Heart left ventricle (tissue), 16 donors: ENCODE results near the gene KCNAB1. TPM values are rescaled to one million over a fixed set of nuclear protein-coding genes. Genes with fewer than 3 reads are reported as not detected.

Experiments used
- ATAC-seq, 4 donors: fragments of 200-7000 bp; cut with Tn5 transposase; one replicate each; pipeline ENCODE4 v1.9.1; 2020 to 2022; ENCODE audit warnings: moderate library complexity in 4 of 4, mild to moderate bottlenecking in 3 of 4, moderate number of reproducible peaks in 1 of 4
- DNase-seq, 5 donors: peaks; one replicate each; pipeline ENCODE4 v3.0.0-alpha.2; 2020
- H3K27ac ChIP-seq, 12 donors: fragments of 200-600 bp; sonication (generic) in 4 of 12; one replicate each; pipeline versions ENCODE4 v1.5.0 to v1.8.0; 2016 to 2022; ENCODE audit warnings: mild to moderate bottlenecking in 2 of 12
- H3K27me3 ChIP-seq, 9 donors: fragments of 200-600 bp; sonication (generic) in 2 of 9; one replicate each; pipeline versions ENCODE4 v1.5.1 to v1.8.0; 2016 to 2022; ENCODE audit warnings: mild to moderate bottlenecking in 3 of 9
- H3K36me3 ChIP-seq, 9 donors: fragments of 200-600 bp; sonication (generic) in 2 of 9; one replicate each; pipeline versions ENCODE4 v1.5.0 to v1.8.0; 2018 to 2022; ENCODE audit warnings: mild to moderate bottlenecking in 2 of 9
- H3K4me1 ChIP-seq, 12 donors: fragments of 200-600 bp; sonication (generic) in 4 of 12; one replicate each; pipeline versions ENCODE4 v1.5.0 to v1.8.0; 2016 to 2022; ENCODE audit warnings: mild to moderate bottlenecking in 3 of 12
- H3K4me3 ChIP-seq, 12 donors: fragments of 200-600 bp; sonication (generic) in 4 of 12; one replicate each; pipeline versions ENCODE4 v1.5.0 to v1.8.0; 2017 to 2022; ENCODE audit warnings: mild to moderate bottlenecking in 9 of 12, moderate library complexity in 4 of 12
- H3K9me3 ChIP-seq, 12 donors: fragments of 200-600 bp; sonication (generic) in 4 of 12; one replicate each; pipeline versions ENCODE4 v1.5.0 to v1.8.0; 2016 to 2022; ENCODE audit warnings: mild to moderate bottlenecking in 1 of 12
- POLR2A ChIP-seq, 2 donors: fragments of 450-650 bp; IDR thresholded peaks; one replicate each; pipeline ENCODE4 v1.6.1; 2017; ENCODE audit warnings: antibody characterized with exemption in 2 of 2, mild to moderate bottlenecking in 2 of 2, moderate library complexity in 2 of 2
- WGBS, 4 donors: extraction: QIAGEN DNeasy Blood & Tissue Kit in 2 of 4; methylation state at CpG; one replicate each; pipeline versions ENCODE4 v1.1.5 to v1.1.7; 2013 to 2018; 5-methylcytosine and 5-hydroxymethylcytosine counted together
- intact Hi-C, 10 donors: fragments of 100-400 bp; cut with DNase I; formaldehyde crosslinking; loops; one replicate each; pipeline versions ENCODE4 v1.11.1 to v1.14.2; 2022
- polyA plus RNA-seq, 2 donors: library from polyadenylated mRNA; stranded (reverse); fragments of 200-250 nt; gene quantifications; one replicate each; pipeline ENCODE4 v1.2.3, GENCODE V29; 2013
- total RNA-seq, 9 donors: library from RNA; depleted of rRNA in 2 of 9; stranded (reverse); fragments of >200 nt in 2 of 9; fragmentation: NEBNext Ultra II Directional in 3 of 9; extraction: Animal tissue kit (Norgen Biotek cat#: 25700) in 3 of 9; gene quantifications; one replicate each; pipeline versions ENCODE4 v1.1.0 to v1.2.4, GENCODE V29; 2016 to 2023
- TF ChIP-seq, protein P1 (sequence below), 12 donors: fragments of 200-600 bp; sonication (generic) in 4 of 12; IDR thresholded peaks; one replicate each; pipeline versions ENCODE4 v1.5.0 to v1.8.0; 2018 to 2022; ENCODE audit warnings: antibody characterized with exemption in 12 of 12, mild to moderate bottlenecking in 5 of 12
- donor health status: ischemic (EF 13 %, LVEDD 7.1; RV severe dilation, severe dysfunction).
- donor health status: healthy with polysubstance abuse.
- donor health status: DM: no; HTN: yes; CAD: no.
- donor health status: DM: no; HTN: no; CAD: no.
- donor health status: ischemic (EF 25% LVEDD 6.9; RV normal size, moderate dysfunction).
- donor health status: ischemic (EF 25% LVEDD 5.7; RV mildly dilated, moderate dysfunction).
- donor health status: healthy.
- donor health status: DM: yes; HTN: yes; CAD: no.
- donor health status: ischemic (EF 35%, LVEDD 5.7; RV mildly dilated, moderate dysfunction).
- donor health status: nonischemic (EF 11% LVEDD 7.7; RV severe dilation, severe dysfunction).
- donor health status: DM: yes; HTN: yes; CAD: no.
- donor health status: PGD.
- donor health status: ischemic (EF 29% LVEDD 5.4; RV normal size, mild dysfunction).
- donor health status: nonischemic (EF 23%, LVEDD 6.1; RV moderate dilation, normal function).

Gene KCNAB1
- total and polyA plus RNA-seq, 11 donors, result 1.1 to 3.5 (median 2.3) TPM

DNA sequence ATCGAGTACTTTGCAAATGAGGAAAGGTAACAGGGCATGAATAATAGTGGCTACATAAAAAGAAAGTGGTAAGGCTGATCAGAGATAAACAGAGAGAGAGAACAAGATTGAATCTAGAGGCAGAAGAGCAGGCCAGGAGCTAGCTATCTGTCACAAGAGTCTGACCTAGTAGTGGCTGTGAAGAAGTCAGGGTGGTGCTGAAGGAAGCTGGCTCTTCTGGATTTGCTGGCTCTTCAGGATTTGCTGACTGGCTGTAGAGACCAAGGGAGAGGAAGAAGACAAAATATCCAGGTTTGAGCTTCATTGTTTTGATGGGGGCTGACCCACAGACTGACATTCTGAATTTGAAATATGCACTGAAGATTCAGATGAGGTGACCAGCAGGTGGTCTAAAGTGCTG, 292.2 kb downstream of the KCNAB1 start:
- WGBS, 4 donors, result 73 to 93% (median 83%) methylated on average over 1 of the region's 1 CpG
- DNase-seq, result no peak
- Histone ChIP-seq H3K4me3 (no peak overlapping the region), H3K27me3 (no peaks in the 10 kb centered on the region), H3K27ac (no peak overlapping the region), H3K9me3 (no peaks in the 10 kb centered on the region), H3K36me3 (no peaks in the 10 kb centered on the region), H3K4me1 (peaks cover 0 to 21% (median 5%) of the 10 kb centered on the region in 12 donors)
- intact Hi-C loops, result no loop called here
- TF ChIP-seq, protein P1, sequence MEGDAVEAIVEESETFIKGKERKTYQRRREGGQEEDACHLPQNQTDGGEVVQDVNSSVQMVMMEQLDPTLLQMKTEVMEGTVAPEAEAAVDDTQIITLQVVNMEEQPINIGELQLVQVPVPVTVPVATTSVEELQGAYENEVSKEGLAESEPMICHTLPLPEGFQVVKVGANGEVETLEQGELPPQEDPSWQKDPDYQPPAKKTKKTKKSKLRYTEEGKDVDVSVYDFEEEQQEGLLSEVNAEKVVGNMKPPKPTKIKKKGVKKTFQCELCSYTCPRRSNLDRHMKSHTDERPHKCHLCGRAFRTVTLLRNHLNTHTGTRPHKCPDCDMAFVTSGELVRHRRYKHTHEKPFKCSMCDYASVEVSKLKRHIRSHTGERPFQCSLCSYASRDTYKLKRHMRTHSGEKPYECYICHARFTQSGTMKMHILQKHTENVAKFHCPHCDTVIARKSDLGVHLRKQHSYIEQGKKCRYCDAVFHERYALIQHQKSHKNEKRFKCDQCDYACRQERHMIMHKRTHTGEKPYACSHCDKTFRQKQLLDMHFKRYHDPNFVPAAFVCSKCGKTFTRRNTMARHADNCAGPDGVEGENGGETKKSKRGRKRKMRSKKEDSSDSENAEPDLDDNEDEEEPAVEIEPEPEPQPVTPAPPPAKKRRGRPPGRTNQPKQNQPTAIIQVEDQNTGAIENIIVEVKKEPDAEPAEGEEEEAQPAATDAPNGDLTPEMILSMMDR (IDR thresholded peaks at IDR 0.05), result no peak
- no peak for TF ChIP-seq POLR2A (IDR thresholded peaks at IDR 0.05)
- no peak for ATAC-seq

DNA sequence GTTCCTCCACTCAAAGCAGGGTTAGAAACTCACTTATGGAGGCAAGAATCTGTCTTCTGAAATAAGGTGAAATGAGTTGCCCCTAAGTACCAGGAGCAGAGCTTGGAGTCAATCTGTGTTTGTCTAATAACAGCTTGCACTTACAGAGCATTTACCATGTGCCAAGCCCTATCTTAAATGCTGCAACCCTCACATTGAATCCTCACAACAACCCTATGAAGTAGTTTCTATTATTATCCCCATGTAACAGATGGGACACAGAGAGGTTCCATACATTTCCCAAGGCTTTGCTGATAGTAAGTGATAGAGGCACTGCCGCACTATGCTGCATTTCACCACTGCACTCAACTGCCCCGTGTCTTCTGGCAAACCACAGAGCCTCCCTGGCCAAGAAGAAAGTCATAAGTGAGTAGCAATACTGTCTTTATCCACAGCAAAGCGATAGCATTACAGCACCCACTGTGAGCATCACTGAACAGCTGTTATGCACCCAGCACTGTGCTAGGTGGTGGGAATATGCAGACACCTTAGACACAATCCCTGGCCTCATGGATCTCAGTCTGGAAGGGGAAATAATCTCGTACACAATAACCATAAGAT, 293.0 kb downstream of the KCNAB1 start:
- TF ChIP-seq, protein P1 (IDR thresholded peaks at IDR 0.05), result no peak
- no peak for TF ChIP-seq POLR2A (IDR thresholded peaks at IDR 0.05)
- Histone ChIP-seq H3K36me3 (no peaks in the 10 kb centered on the region), H3K9me3 (no peaks in the 10 kb centered on the region), H3K4me3 (no peak overlapping the region), H3K27ac (no peak overlapping the region), H3K4me1 (peaks cover 0 to 23% (median 5%) of the 10 kb centered on the region in 12 donors), H3K27me3 (no peaks in the 10 kb centered on the region)
- DNase-seq (no peak), ATAC-seq (peak; percentile 72 to 91 (median 82))
- intact Hi-C loops, result no loop called here
- 36 to 54% (median 44%) methylated on average over 4 of the region's 4 CpGs for WGBS, 4 donors

DNA sequence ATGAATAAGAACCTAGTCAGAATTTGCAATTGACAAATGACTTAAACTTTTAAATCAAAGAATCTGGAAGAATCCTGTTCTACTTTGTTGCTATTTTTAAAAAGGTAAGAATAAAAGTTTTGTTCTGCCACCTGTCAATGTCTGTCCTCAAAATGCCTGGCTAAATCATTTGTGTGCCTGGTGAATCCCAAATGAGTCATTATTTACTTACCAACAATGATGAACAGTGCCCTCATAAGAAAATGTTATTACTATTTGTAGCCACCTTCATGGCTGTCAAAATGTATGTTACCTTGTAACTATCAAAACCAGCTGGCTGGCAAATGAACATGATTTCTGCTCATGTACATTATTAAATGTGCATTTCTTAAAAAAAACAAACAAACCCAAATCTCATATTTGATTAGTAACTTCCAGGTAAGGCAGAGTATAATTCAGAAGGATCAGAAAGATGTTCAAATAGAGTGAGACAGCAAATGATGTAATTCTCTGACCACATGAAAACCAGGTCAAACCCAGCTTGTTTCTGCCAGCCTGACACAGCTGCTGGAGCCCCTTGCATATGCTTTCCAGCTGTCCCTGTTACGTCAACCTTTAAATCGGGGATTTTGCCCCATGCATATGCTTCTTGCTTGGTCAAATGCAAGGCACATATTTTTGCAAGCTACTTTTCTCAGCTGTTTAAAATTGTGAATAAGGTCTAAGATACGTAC, 296.6 kb downstream of the KCNAB1 start:
- Histone ChIP-seq H3K4me1 (peaks cover 0 to 23% (median 5%) of the 10 kb centered on the region in 12 donors), H3K27me3 (no peaks in the 10 kb centered on the region), H3K27ac (peak overlapping the region in 1 of 12 donors; percentile 10), H3K36me3 (no peaks in the 10 kb centered on the region), H3K4me3 (no peak overlapping the region), H3K9me3 (no peaks in the 10 kb centered on the region)
- 81 to 87% (median 84%) methylated on average over 3 of the region's 3 CpGs for WGBS, 4 donors
- no peak for DNase-seq
- no peak for TF ChIP-seq POLR2A (IDR thresholded peaks at IDR 0.05)
- TF ChIP-seq, protein P1 (IDR thresholded peaks at IDR 0.05), result no peak
- peak in 1 of 4 donors; percentile 47 for ATAC-seq
- intact Hi-C loops, result no loop called here

DNA sequence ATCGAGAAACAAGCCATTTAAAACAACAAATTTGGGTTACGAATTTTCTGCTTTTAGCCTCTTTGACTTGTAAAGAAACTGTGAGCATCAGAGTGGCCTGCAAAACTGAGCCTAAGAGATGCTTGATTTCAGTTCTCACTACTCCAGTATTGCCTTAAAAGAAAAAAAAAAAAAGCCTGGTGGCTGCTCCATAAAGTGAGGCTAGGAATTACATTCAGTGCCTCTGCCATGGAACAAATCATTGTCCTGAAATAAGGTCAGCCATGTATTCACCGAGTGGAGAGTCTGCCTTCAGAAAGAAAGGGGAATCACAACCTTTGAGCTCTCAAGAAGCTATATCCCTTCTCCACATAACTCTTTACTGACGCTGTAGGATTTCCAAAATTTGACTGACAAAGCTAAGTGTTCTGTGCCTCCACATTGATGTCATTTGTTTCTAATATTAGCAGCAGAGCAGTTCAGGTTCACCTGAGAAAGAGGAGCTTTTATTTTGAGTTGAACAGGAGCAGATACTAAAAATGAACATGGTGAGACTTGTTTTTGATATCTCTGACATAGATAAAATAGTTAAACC, 297.3 kb downstream of the KCNAB1 start:
- Histone ChIP-seq H3K27me3 (no peaks in the 10 kb centered on the region), H3K4me3 (no peak overlapping the region), H3K27ac (peak overlapping the region in 2 of 12 donors; percentile 7 to 10), H3K4me1 (peaks cover 0 to 23% (median 5%) of the 10 kb centered on the region in 12 donors), H3K36me3 (no peaks in the 10 kb centered on the region), H3K9me3 (no peaks in the 10 kb centered on the region)
- ATAC-seq (peak; percentile 51 to 75 (median 68)), DNase-seq (no peak)
- TF ChIP-seq POLR2A (IDR thresholded peaks at IDR 0.05), result no peak
- TF ChIP-seq, protein P1 (IDR thresholded peaks at IDR 0.05), result no peak
- intact Hi-C loops, result no loop called here
- 62 to 75% (median 65%) methylated on average over 4 of the region's 4 CpGs for WGBS, 4 donors
